Erythroblast (primary cell): ENCODE measurements around the gene C9orf50.

Source experiments
- DNase-seq, 2 experiments: peaks; one replicate each; lab custom pipeline; 2025; lab: John Stamatoyannopoulos, UW
- GATA1 ChIP-seq: IDR thresholded peaks from 2 replicates; pipeline ENCODE4 v1.6.1; 2011; ENCODE audit warnings: low read depth, mild to moderate bottlenecking, control low read depth, low read length, moderate library complexity
- POLR2A ChIP-seq: IDR thresholded peaks from 2 replicates; pipeline ENCODE4 v1.6.1; 2011; ENCODE audit warnings: mild to moderate bottlenecking, low read length

C9orf50 gene

DNA sequence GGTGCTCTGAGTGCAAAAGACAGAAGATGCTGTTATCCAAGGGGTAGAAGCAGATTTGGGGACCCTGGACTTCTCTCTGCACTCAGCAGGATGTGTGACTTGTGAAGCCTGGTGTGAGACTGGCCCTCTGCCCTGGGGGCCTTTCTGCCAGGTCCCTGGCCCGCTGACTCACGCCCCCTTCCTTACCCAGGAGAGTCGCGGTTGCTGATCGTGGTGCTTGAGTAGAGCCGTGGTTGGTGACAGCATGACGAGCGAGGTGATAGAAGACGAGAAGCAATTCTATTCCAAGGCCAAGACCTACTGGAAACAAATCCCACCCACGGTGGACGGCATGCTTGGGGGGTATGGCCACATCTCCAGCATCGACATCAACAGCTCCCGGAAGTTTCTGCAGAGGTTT, 11.6 kb upstream of the C9orf50 start:
- no peak for DNase-seq
- TF ChIP-seq GATA1 = no peak
- no peak for TF ChIP-seq POLR2A

GRCh38 chr9:129631674-129632129, 10.8 kb upstream of the C9orf50 start:
- no peak for TF ChIP-seq GATA1
- TF ChIP-seq POLR2A = no peak
- no peak for DNase-seq

- TF ChIP-seq POLR2A (no peak), GATA1 (no peak)
- DNase-seq = no peak
These were observed 10.2 kb upstream of the C9orf50 start for GRCh38 chr9:129630967-129631673.

- no peak for DNase-seq
- TF ChIP-seq GATA1 = no peak
- TF ChIP-seq POLR2A = no peak
These were observed 8.4 kb upstream of the C9orf50 start for GRCh38 chr9:129629251-129629820.

- DNase-seq = no peak
These were observed 7.8 kb upstream of the C9orf50 start for GRCh38 chr9:129628709-129629108.

DNA sequence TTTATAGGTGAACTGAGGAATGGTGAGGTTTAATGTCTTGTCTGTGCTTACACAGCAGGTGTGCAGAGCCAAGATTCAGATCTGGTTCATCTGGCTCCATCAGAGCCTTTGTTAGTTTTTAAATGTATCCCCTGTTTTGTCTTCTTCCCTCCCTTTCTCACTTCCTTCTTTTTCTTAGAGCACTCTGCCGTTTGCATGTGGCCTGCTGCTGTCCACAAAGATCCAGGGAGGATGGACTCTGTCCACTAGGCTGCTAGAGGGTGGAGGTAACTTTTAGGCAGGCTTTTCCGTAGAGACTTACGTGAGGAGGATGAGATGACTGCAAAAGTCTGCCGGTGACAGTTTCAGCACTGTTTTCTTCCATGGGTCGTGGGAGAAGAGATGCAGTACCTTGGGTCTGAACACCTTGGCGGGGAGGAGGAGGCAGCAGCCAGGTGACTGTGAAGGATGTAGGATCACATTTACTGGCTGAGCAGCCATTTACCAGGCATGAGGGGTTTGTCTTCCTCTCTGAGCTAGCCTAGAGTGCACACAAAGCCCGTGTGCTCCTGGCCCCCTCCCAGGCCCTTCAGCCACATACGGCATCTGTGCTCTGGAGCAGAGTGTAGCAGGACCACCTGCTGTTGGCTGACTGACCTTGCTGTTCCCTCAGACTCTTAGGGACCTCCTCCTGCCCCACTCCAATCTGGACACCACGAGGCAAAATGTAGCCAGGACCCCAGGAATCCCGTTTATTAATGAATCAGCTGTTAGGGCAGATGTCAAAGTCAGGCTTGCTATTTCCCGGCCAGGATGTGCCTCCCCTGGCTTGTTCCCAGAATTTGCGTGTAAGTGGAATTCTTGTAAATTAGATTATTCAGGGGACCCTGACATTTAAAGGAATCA, 6.9 kb upstream of the C9orf50 start:
- no peak for TF ChIP-seq GATA1
- no peak for TF ChIP-seq POLR2A
- DNase-seq = no peak

More at GRCh38 chr9:129628709-129629108, 7.8 kb upstream of the C9orf50 start:
- TF ChIP-seq GATA1 (no peak), POLR2A (no peak)

DNA sequence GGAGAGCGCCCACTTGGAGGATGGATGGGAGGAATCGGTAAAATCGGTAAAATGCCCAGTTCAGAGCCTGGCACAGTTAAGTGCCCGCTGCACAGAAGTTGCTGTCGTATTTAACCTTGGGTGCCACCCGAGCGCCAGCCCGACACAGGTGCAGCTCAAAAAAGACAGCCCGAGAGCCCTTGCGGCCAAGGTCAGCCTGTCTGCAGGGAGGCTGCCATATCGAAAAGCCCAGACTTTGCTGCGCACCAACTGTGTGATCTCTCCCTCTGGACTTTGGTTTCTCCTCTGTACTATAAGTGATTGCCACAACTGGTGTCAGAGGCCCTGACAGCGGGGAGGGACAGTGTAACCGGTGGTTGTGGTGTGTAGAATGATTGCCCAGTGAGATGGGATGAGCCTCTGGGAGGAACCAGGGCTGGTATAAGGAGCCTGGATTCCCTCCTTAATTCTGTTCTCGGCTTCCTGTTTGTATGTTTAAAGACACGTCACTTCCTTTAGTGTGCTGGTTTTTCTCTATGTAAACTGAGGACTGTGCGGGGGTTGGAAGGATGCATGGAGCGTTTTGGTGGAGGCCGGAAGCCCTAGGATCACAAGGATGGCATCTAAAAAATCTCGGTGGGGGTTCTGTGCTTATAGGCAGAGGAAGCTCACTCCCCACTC, 5.9 kb upstream of the C9orf50 start:
- TF ChIP-seq GATA1 = no peak
- TF ChIP-seq POLR2A = no peak
- peak; percentile 69 to 74 for DNase-seq

DNA sequence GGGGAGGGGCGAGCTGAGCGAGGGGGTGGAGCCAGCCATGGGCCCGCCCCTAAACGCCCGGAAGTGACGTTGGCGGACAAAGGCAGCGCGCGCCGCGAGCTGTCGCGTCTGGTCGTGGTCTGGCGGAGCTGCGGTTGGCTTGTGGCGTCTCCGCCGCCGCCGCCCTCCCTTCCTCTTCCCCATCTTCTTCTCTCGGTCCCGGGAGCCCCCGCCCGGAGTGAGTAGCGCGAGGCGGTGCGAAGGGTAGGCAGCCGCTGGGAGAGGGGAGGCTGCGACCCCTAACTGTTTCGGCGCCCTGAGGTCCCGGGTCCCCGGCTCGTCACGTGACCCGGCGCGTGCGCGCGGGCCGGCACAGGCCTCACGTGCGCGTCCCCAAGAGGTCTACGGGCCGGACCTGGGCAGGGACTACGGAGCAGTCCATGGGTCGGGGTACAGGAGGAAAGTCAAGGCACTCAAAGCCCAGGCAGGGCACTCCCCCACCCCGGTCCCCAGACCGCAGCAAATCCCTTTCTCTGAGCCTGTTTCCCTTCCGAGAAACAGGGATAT, 5.3 kb upstream of the C9orf50 start, which contains the start of gene NTMT1:
TSS of gene NTMT1 (plus strand) at position 85 of the 546 bp plus-strand sequence. CDS start 6,541 bp downstream, outside the sequence.
- TF ChIP-seq POLR2A = peak; percentile 93
- TF ChIP-seq GATA1 = no peak
- DNase-seq = peak; percentile 92 to 95

DNA sequence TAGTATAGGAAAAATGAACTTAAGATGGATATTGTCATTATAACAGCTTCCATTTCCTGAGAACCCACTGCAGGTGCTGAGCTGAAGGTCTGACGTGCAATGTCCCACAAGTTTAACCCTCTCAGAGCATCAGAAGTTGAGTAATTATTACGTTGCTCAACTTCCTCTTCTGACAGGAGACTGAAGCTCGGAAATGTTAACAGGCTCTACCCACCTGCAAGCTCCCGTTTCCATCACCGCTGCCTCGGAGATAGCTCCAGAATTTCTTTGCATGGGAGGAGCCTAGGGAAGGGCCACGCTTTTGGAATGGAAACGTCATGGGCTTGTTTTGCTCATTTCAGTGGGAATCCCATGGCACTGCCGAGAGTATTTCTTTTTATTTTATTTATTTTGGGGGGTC, 4.0 kb upstream of the C9orf50 start:
- DNase-seq = peak in 1 of 2 experiments; percentile 26
- TF ChIP-seq GATA1 (no peak), POLR2A (no peak)

- no peak for TF ChIP-seq GATA1
- TF ChIP-seq POLR2A = no peak
- peak; percentile 56 to 74 for DNase-seq
These were observed 3.4 kb upstream of the C9orf50 start for GRCh38 chr9:129624168-129624759.

DNA sequence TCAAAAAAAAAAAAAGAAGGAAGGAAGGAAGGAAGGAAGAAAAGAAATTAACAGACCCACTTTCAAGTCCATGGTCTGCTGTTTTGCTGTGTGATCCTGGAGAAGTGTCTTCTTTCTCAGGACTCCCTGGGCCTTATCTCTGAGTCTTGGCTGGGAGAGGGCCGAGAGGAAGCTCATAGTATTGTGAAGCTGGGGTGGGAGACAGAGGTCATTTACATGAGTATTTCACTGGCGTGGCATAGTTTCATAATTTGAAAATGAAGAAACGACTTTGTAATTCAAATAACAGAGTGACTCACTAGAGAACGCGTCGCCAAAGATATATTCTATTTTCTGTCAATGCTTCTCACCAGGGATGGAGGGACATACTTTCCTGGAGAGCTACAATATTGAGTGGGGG, 2.4 kb upstream of the C9orf50 start:
- DNase-seq = no peak
- TF ChIP-seq GATA1 = no peak
- no peak for TF ChIP-seq POLR2A

- TF ChIP-seq POLR2A = no peak
- no peak for TF ChIP-seq GATA1
- peak in 1 of 2 experiments; percentile 24 for DNase-seq
These were observed 873 bp downstream of the C9orf50 start for GRCh38 chr9:129619787-129620668.
